Colonic mucosa (tissue), 4 donors: ENCODE data around the gene XCL1. TPM values are rescaled to one million over a fixed set of nuclear protein-coding genes. Genes with fewer than 3 reads are reported as not detected.

ENCODE experiments used
- DNase-seq: peaks from one replicate; pipeline ENCODE4 v3.0.0-alpha.2; 2020
- H3K27ac ChIP-seq: fragments of 200-600 bp; one replicate; pipeline ENCODE4 v1.8.0; 2021
- H3K27me3 ChIP-seq: fragments of 200-600 bp; one replicate; pipeline ENCODE4 v1.8.0; 2021
- H3K36me3 ChIP-seq: fragments of 200-600 bp; one replicate; pipeline ENCODE4 v1.8.0; 2021
- H3K4me1 ChIP-seq: fragments of 200-600 bp; one replicate; pipeline ENCODE4 v1.8.0; 2021; ENCODE audit warnings: mild to moderate bottlenecking
- H3K4me3 ChIP-seq: fragments of 200-600 bp; one replicate; pipeline ENCODE4 v1.8.0; 2021
- H3K9ac ChIP-seq, 2 donors: one replicate each; pipeline ENCODE4 v1.7.0; 2013; ENCODE audit warnings: control low read depth in 2 of 2, low read depth in 2 of 2, low read length in 2 of 2
- H3K9me3 ChIP-seq: fragments of 200-600 bp; one replicate; pipeline ENCODE4 v1.8.0; 2021
- intact Hi-C: fragments of 100-400 bp; cut with DNase I; formaldehyde crosslinking; loops from one replicate; pipeline ENCODE4 v1.14.1; 2022
- total RNA-seq, 2 donors: library from RNA; stranded (reverse); fragmentation: NEBNext Ultra II Directional in 1 of 2; extraction: Animal tissue kit (Norgen Biotek cat#: 25700) in 1 of 2; gene quantifications; one replicate each; pipeline ENCODE4 v1.2.1, GENCODE V29; 2021
- TF ChIP-seq, protein P1 (sequence below): fragments of 200-600 bp; IDR thresholded peaks from one replicate; pipeline ENCODE4 v1.8.0; 2022; ENCODE audit warnings: antibody characterized with exemption, mild to moderate bottlenecking
- donor health status: healthy.
- donor health status: DM: no; HTN: no; CAD: no.
- donor health status: DM: no; HTN: no; CAD: no.

The XCL1 gene
- total RNA-seq, 2 donors from 2014 or later: 0.17 TPM; not detected in 1

DNA sequence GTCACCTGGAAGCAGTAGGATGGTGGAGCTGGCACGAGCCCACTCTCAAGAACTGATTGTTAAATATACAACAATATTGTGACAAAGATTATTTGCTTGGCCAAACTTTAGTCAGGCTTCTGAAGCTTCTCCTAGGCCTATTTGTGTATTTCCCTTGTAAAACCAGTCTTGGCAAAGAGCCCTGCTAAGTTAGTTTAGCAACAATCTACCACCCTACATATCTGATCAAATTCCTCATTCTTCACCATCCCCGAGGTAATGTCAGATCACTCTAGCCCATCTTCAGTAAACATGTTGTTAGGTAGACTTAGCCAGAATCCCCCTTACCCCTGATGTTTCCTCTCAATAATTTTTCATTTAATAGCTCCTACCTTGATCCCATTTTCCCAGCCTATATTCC, 39.6 kb downstream of the XCL1 start:
- Histone ChIP-seq H3K27ac (no peak overlapping the region), H3K36me3 (no peaks in the 10 kb centered on the region), H3K4me1 (no peaks in the 10 kb centered on the region), H3K27me3 (no peaks in the 10 kb centered on the region), H3K9me3 (no peaks in the 10 kb centered on the region), H3K4me3 (no peak overlapping the region), H3K9ac (no peak overlapping the region)
- intact Hi-C loops: loop anchor here (10.0 kb wide), 1 partner anchor 519 kb away; no protein-coding TSS in a partner anchor
- no peak for DNase-seq
- TF ChIP-seq, protein P1, sequence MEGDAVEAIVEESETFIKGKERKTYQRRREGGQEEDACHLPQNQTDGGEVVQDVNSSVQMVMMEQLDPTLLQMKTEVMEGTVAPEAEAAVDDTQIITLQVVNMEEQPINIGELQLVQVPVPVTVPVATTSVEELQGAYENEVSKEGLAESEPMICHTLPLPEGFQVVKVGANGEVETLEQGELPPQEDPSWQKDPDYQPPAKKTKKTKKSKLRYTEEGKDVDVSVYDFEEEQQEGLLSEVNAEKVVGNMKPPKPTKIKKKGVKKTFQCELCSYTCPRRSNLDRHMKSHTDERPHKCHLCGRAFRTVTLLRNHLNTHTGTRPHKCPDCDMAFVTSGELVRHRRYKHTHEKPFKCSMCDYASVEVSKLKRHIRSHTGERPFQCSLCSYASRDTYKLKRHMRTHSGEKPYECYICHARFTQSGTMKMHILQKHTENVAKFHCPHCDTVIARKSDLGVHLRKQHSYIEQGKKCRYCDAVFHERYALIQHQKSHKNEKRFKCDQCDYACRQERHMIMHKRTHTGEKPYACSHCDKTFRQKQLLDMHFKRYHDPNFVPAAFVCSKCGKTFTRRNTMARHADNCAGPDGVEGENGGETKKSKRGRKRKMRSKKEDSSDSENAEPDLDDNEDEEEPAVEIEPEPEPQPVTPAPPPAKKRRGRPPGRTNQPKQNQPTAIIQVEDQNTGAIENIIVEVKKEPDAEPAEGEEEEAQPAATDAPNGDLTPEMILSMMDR: no peak

- H3K4me3 ChIP-seq: no peak overlapping the region
- no peaks in the 10 kb centered on the region for H3K9me3 ChIP-seq
- intact Hi-C loops: loop anchor here (10.0 kb wide), 1 partner anchor 517 kb away; no protein-coding TSS in a partner anchor
- H3K4me1 ChIP-seq: no peaks in the 10 kb centered on the region
- H3K27ac ChIP-seq: no peak overlapping the region
- H3K36me3 ChIP-seq: no peaks in the 10 kb centered on the region
- no peak for DNase-seq
- no peaks in the 10 kb centered on the region for H3K27me3 ChIP-seq
- TF ChIP-seq, protein P1: no peak
- no peak overlapping the region for H3K9ac ChIP-seq
Measured at GRCh38 chr1:168617974-168618750, 41.8 kb downstream of the XCL1 start.

DNA sequence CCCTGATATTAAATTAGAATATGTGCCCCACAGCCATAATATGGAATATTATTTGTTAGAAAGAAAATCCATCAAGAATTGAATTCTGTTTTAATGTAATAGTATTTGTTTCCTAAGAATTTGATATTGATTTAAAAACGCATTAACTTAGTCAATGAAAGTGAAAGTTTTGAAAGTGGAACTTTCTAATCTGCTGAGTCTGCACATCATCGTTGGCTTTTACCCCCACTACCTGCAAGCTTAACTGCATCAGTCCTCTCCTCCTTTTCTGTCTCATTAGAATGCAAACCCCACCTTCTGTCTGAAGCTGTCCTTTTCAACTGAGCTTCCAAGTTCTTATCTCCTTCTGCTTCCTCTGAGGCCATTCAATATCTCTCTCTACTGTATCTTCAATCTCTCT, 42.5 kb downstream of the XCL1 start:
- TF ChIP-seq, protein P1: no peak
- Histone ChIP-seq H3K4me1 (no peaks in the 10 kb centered on the region), H3K9ac (no peak overlapping the region), H3K36me3 (no peaks in the 10 kb centered on the region), H3K27ac (no peak overlapping the region), H3K27me3 (no peaks in the 10 kb centered on the region), H3K4me3 (no peak overlapping the region), H3K9me3 (no peaks in the 10 kb centered on the region)
- no peak for DNase-seq
- intact Hi-C loops: loop anchor here (10.0 kb wide), 1 partner anchor 516 kb away; no protein-coding TSS in a partner anchor

DNA sequence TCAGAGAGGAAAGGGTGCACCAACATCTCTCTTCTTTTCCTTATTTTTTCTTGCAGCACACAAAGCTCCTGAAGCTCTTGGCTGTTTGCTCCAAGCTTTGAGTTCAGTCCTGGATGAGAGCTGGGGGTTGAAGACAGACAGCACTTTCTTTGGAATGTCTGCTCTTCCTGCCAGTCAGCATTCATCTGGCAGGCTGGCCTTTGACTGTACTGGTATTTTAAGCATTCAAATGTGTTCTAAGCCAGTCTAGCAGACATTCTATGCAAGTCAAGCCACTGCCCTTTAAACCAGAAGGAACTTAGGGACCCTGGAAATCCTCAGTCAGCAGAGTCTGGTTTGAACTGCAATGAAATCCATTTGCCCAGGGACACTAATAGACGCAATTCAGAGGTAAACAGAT, 45.0 kb downstream of the XCL1 start:
- H3K36me3 ChIP-seq: no peaks in the 10 kb centered on the region
- TF ChIP-seq, protein P1: no peak
- no peak for DNase-seq
- no peaks in the 10 kb centered on the region for H3K9me3 ChIP-seq
- no peak overlapping the region for H3K9ac ChIP-seq
- H3K27me3 ChIP-seq: no peaks in the 10 kb centered on the region
- H3K4me1 ChIP-seq: no peaks in the 10 kb centered on the region
- H3K27ac ChIP-seq: no peak overlapping the region
- no peak overlapping the region for H3K4me3 ChIP-seq
- intact Hi-C loops: no loop called here

GRCh38 chr1:168623003-168623828, 46.8 kb downstream of the XCL1 start:
- intact Hi-C loops: no loop called here
- no peaks in the 10 kb centered on the region for H3K4me1 ChIP-seq
- H3K9me3 ChIP-seq: no peaks in the 10 kb centered on the region
- no peak overlapping the region for H3K9ac ChIP-seq
- H3K27me3 ChIP-seq: no peaks in the 10 kb centered on the region
- H3K36me3 ChIP-seq: no peaks in the 10 kb centered on the region
- TF ChIP-seq, protein P1: no peak
- H3K27ac ChIP-seq: no peak overlapping the region
- DNase-seq: no peak
- no peak overlapping the region for H3K4me3 ChIP-seq
